HG03025 (cell line): ENCODE results near the gene TMEM187.

Experiments used
- ATAC-seq: cut with Tn5 transposase; IDR thresholded peaks from one replicate; pipeline ENCODE4 v1.9.1; 2021; ENCODE audit warnings: mild to moderate bottlenecking, moderate library complexity; ENCODE audit not compliant: unreplicated experiment, low FRiP score

TMEM187 gene

DNA sequence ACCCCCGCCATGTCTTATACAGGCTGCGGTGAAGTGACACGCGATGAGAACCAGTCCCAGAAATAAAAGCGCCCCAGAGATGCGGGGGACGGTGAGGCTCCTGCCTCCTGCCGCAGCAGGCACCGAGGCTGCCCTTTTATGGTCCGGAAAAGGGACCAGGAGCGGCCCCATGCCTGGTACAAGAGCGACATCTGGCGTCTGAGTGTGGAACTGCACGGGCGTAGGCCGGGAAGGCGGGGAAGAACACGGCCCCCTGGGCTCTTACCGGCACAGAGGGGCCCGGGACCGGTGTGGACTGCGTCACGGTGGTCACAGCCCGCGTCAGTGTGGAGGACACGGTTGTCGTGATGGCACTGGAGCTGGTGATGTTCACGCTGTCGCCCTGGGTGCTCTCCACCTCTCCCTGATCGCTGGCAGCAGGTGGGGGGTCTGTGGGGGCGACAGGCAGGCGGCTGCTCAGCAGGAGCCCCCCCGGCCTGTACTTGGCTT lies 19.2 kb upstream of the TMEM187 start:
- no peak for ATAC-seq

DNA sequence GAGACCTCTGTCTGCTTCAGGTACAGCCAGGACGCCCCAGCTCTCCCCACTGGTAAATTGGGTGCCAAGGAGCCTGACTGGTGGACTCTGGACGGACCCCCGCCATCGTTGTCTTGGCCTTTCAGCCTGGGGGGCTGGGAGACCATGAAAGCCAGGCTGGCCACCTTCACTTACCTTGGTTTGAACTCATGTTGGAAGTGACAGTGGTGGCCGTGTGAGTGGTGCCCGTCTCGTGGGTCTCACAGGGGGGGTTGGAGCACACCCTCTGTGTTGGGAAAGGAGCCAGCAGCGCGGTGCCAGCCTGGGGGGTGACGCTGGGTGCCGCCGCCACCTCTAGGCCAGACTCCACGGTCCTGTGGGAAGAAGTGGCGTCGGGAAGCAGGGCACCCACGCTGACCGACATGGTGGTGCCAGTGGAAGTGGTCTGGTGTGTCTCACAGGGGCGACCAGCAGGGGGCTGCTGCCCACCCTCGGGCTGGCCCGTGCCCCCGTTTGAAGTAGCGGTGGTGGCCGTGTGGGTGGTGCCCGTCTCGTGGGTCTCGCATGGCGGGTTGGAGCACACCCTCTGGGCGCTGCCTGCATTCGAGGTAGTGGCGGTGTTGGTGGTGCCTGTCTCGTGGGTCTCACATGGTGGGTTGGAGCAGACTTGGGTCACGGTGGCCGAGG lies 18.5 kb upstream of the TMEM187 start:
- ATAC-seq: no peak

- ATAC-seq: no peak
These were observed 17.9 kb upstream of the TMEM187 start for GRCh38 chrX:153954558-153955227.

- no peak for ATAC-seq
These were observed 17.3 kb upstream of the TMEM187 start for GRCh38 chrX:153955228-153955732.

- ATAC-seq: no peak
These were observed 16.3 kb upstream of the TMEM187 start for GRCh38 chrX:153956044-153956907.

- no peak for ATAC-seq
These were observed 15.3 kb upstream of the TMEM187 start for GRCh38 chrX:153957224-153957623.

DNA sequence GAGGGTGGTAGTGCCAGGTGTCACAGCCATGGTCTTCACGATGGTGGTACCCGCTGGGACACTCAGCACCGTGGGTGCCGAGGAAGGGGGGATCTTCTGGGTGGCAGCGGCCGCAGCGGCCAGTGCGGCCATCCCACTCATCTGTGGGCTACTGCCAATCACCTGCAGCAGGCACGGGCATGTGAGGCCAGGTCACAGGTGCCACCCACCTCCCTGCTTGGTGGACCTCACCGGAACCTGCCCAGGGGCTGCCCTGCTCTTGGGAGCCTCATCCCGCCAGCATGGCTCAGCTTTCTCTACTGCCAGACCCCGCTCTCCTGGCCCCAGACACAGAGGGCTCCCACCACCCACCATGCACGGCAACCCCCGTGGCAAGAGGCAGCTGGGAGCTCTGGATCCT lies 13.9 kb upstream of the TMEM187 start:
- ATAC-seq: no peak

- ATAC-seq: no peak
These were observed 12.9 kb upstream of the TMEM187 start for GRCh38 chrX:153959649-153960048.

DNA sequence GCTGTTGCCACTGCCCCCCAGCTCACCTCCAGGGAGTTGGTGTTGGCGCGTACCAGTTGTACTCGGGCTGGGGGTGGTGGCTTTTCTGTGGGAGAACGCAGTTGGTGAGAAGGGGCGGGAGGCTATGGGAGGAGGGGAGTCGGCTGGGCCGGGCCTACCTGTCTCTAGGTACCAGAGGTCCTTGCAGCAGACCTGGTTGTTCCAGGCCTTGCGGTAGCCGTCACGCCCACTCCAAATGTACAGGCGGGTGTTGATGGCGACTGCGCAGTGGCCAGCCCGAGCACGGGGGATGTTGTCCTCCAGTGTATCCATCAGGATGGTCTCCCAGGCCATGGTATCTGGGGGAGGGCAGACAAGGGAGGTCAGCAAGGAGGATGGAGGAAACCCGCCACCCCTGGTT lies 12.5 kb upstream of the TMEM187 start:
- ATAC-seq: no peak

DNA sequence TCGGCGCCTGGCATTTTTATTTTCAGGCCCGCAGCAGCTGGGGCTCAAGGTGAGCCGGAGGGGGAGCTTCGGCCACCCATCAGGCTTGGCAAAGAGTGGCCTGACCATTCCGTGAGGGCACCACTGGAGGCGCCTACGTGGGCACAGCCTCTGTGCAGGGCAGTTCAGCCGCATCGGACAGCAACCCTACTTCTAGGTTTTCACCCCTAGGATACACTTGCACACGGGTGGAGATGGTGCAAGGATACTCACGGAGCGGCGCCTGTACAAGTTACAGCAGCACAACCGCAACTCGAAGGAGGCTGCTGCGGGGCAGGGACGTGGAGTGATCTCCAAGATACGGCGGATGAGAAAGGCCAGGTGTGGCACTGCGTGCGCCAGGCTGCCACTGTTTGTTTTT lies 11.8 kb upstream of the TMEM187 start:
- no peak for ATAC-seq

GRCh38 chrX:153961292-153961691 lies 11.3 kb upstream of the TMEM187 start:
- ATAC-seq: no peak

- no peak for ATAC-seq
These were observed 9.0 kb upstream of the TMEM187 start for GRCh38 chrX:153963546-153963945.

GRCh38 chrX:153964105-153964504 lies 8.4 kb upstream of the TMEM187 start:
- no peak for ATAC-seq

- no peak for ATAC-seq
These were observed 7.1 kb upstream of the TMEM187 start for GRCh38 chrX:153965406-153965805.

DNA sequence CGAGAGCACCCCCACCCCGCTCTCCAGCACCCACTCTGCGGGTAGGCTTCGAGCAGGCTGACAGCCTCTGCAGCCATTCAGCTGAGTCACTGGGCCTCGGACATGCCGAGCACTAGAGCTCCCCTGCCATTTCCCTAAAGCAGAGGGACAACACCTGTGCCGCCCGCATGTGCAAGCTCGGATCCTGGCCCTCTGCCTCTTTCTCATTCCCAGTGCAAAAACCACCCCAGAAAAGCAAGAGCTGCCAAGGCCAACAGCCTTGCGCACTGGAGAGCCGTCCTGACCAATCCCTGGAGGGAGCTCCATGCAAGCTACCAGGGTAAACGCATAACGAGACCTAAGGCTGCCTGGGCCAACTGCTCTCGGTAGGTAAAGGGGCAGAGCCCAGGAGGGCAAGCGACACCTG lies 6.3 kb upstream of the TMEM187 start:
- no peak for ATAC-seq

GRCh38 chrX:153966841-153967535 lies 5.6 kb upstream of the TMEM187 start:
- no peak for ATAC-seq

GRCh38 chrX:153967536-153968224 lies 4.9 kb upstream of the TMEM187 start:
- no peak for ATAC-seq

GRCh38 chrX:153968255-153968654 lies 4.3 kb upstream of the TMEM187 start:
- no peak for ATAC-seq

DNA sequence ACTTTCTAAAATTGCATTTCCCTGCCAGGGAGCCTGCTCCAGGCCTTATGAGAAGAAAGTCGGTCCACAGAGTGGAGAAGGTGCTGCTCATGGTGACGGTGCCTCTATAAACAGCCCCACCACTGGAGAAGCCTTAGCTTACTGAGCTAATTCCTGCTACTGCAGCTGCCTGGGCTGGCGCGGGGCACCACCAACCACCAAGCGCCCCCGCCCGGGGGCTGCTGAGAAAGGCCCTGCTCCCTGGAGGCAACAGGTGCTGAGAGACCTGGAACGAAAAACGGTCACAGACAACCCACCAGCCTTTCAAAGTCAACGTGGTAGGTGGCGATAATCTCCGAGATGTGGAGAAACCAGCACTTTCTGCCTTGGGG lies 3.8 kb upstream of the TMEM187 start:
- ATAC-seq: no peak
